ENCODE measurements around the gene LMO1.

- TF ChIP-seq CTCF (CRISPR knock-in tag; IDR thresholded peaks at IDR 0.05): no peak
- TF ChIP-seq YY1 (IDR thresholded peaks at IDR 0.05; ENCODE audit: insufficient read depth, insufficient replicate concordance, low read depth, low read length): no peak
- TF ChIP-seq ZNF224 (CRISPR knock-in tag; IDR thresholded peaks at IDR 0.05): no peak
- TF ChIP-seq, protein P1, sequence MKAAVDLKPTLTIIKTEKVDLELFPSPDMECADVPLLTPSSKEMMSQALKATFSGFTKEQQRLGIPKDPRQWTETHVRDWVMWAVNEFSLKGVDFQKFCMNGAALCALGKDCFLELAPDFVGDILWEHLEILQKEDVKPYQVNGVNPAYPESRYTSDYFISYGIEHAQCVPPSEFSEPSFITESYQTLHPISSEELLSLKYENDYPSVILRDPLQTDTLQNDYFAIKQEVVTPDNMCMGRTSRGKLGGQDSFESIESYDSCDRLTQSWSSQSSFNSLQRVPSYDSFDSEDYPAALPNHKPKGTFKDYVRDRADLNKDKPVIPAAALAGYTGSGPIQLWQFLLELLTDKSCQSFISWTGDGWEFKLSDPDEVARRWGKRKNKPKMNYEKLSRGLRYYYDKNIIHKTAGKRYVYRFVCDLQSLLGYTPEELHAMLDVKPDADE (CRISPR knock-in tag; IDR thresholded peaks at IDR 0.05): no peak
- no peak for TF ChIP-seq ZNF549 (CRISPR knock-in tag; IDR thresholded peaks at IDR 0.05)
Measured at GRCh38 chr11:8263109-8263768, 439 bp downstream of the LMO1 start.

Measured in HepG2 (cell line).